ENCODE results near the gene FGFBP1.

The FGFBP1 gene

DNA sequence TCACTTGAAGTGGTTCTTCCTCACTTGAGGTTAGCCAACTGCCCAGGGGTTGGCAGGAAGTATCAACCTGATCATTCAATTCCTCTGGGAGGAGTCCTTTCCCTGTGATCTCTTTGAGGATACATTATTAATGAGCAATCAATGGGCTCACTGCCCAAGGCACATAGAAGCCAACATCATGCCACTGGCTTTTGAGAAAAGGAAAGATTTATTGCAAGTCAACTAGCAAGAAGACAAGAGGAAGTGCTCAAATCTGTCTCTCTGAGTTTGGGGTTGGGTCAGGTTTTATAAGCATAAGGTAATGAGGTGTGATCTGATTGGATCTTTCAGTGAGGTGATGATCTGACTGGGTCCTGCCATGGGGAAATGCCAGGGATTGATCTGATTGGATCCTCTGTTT is 39.6 kb downstream of the FGFBP1 start:
- H3K4me1 ChIP-seq (ENCODE audit: insufficient read depth, low read length, severe bottlenecking), result no peaks in the 10 kb centered on the region
- H3K9ac ChIP-seq (ENCODE audit: low read length), result no peak overlapping the region
- no peaks in the 10 kb centered on the region for H3K9me2 ChIP-seq (ENCODE audit: low read depth, low read length)
- H3K79me2 ChIP-seq (ENCODE audit: insufficient read depth, low read length), result no peaks in the 10 kb centered on the region
- H2AFZ ChIP-seq (ENCODE audit: low read length), result no peak overlapping the region
- H3K9me3 ChIP-seq (ENCODE audit: low read length), result no peaks in the 10 kb centered on the region
- H3K36me3 ChIP-seq (ENCODE audit: insufficient read depth, low read length), result no peaks in the 10 kb centered on the region
- TF ChIP-seq EZH2 (IDR thresholded peaks at IDR 0.05; ENCODE audit: borderline replicate concordance, low read length), result no peak
- no peak for TF ChIP-seq CTCF (IDR thresholded peaks at IDR 0.05; ENCODE audit: low read length)
- no peaks in the 10 kb centered on the region for H3K27me3 ChIP-seq (ENCODE audit: insufficient read depth, low read length)
- H3K4me2 ChIP-seq (ENCODE audit: low read length), result no peak overlapping the region
- H3K27ac ChIP-seq (ENCODE audit: low read depth, low read length, poor library complexity, severe bottlenecking), result no peak overlapping the region
- H3F3A ChIP-seq (ENCODE audit: insufficient read depth, low read length), result no peaks in the 10 kb centered on the region
- no peaks in the 10 kb centered on the region for H4K20me1 ChIP-seq (ENCODE audit: insufficient read depth, low read length)
- H3K4me3 ChIP-seq (ENCODE audit: low read depth, low read length, poor library complexity, severe bottlenecking), result no peak overlapping the region

- H3K4me3 ChIP-seq (ENCODE audit: low read depth, low read length, poor library complexity, severe bottlenecking), result no peak overlapping the region
- H3K9ac ChIP-seq (ENCODE audit: low read length), result no peak overlapping the region
- no peaks in the 10 kb centered on the region for H3K27me3 ChIP-seq (ENCODE audit: insufficient read depth, low read length)
- no peak overlapping the region for H3K4me2 ChIP-seq (ENCODE audit: low read length)
- no peak overlapping the region for H3K27ac ChIP-seq (ENCODE audit: low read depth, low read length, poor library complexity, severe bottlenecking)
- H3K9me2 ChIP-seq (ENCODE audit: low read depth, low read length), result no peaks in the 10 kb centered on the region
- H3K9me3 ChIP-seq (ENCODE audit: low read length), result no peaks in the 10 kb centered on the region
- no peaks in the 10 kb centered on the region for H3K79me2 ChIP-seq (ENCODE audit: insufficient read depth, low read length)
- no peak for TF ChIP-seq CTCF (IDR thresholded peaks at IDR 0.05; ENCODE audit: low read length)
- H4K20me1 ChIP-seq (ENCODE audit: insufficient read depth, low read length), result no peaks in the 10 kb centered on the region
- no peaks in the 10 kb centered on the region for H3K4me1 ChIP-seq (ENCODE audit: insufficient read depth, low read length, severe bottlenecking)
- H3K36me3 ChIP-seq (ENCODE audit: insufficient read depth, low read length), result no peaks in the 10 kb centered on the region
- H2AFZ ChIP-seq (ENCODE audit: low read length), result no peak overlapping the region
- H3F3A ChIP-seq (ENCODE audit: insufficient read depth, low read length), result no peaks in the 10 kb centered on the region
Observed at GRCh38 chr4:15897577-15897976, 41.0 kb downstream of the FGFBP1 start.

DNA sequence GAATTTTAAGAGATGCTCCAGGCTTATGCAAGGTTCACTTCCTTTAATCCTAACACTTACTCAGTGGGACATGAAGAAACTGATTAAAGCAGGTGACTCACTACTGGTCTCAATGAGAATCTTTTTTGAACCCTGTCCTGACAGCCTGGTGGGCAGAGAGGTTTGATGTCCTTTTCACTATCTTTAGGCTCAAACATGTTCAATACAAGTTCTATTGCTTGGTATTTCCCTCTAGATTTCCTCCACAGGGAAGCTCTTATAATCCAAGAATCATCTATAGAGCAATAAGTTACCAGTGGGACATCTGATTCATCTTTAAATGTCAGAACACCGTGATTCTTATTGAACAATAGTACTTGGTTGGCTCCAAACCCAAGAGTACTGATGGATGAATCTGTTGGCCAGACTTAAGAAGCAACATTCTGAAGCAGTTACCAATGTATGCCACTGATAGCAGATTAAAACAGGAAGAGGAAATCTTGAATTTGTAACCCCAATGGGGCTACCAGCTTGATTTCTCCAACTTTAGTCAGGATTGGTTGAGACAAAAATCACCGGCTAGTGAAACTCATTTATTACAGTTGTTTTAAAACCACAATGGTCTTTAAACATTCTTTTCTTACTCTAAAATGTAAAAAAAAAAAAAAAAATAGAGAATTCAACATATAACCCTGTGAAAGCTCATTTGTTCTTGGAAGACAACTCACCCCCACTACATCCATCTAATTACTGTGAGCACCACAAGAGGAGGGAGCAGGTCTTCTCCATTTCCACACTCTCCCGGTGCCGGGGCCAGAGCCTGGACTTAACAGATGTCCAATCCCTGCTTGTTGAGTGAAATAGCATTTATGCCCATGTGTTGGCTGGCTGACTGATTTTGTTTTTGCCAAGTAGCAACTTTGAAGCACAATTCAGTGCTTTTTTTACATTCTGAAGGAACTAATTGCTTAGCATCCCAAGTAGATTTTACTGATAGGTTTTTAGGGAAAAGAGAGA is 43.3 kb downstream of the FGFBP1 start:
- no peaks in the 10 kb centered on the region for H3K79me2 ChIP-seq (ENCODE audit: insufficient read depth, low read length)
- H3K9me3 ChIP-seq (ENCODE audit: low read length), result no peaks in the 10 kb centered on the region
- no peaks in the 10 kb centered on the region for H3K4me1 ChIP-seq (ENCODE audit: insufficient read depth, low read length, severe bottlenecking)
- H3F3A ChIP-seq (ENCODE audit: insufficient read depth, low read length), result no peaks in the 10 kb centered on the region
- TF ChIP-seq EZH2 (IDR thresholded peaks at IDR 0.05; ENCODE audit: borderline replicate concordance, low read length) (no peak), CTCF (IDR thresholded peaks at IDR 0.05; ENCODE audit: low read length) (no peak)
- no peak overlapping the region for H2AFZ ChIP-seq (ENCODE audit: low read length)
- H4K20me1 ChIP-seq (ENCODE audit: insufficient read depth, low read length), result no peaks in the 10 kb centered on the region
- H3K9me2 ChIP-seq (ENCODE audit: low read depth, low read length), result no peaks in the 10 kb centered on the region
- H3K4me2 ChIP-seq (ENCODE audit: low read length), result no peak overlapping the region
- H3K36me3 ChIP-seq (ENCODE audit: insufficient read depth, low read length), result no peaks in the 10 kb centered on the region
- H3K27ac ChIP-seq (ENCODE audit: low read depth, low read length, poor library complexity, severe bottlenecking), result no peak overlapping the region
- H3K4me3 ChIP-seq (ENCODE audit: low read depth, low read length, poor library complexity, severe bottlenecking), result no peak overlapping the region
- H3K27me3 ChIP-seq (ENCODE audit: insufficient read depth, low read length), result no peaks in the 10 kb centered on the region
- no peak overlapping the region for H3K9ac ChIP-seq (ENCODE audit: low read length)

All from OCI-LY1 (cell line).